G401.6 (cell line): ENCODE data around the gene SLCO4A1.
"Not testable (repeated sequence)": the region's sequence is repeated elsewhere in the genome, so short reads cannot be mapped to it uniquely, and the experiment has no call there.

Experiments
- FAIRE-seq: peaks from 2 replicates; lab custom pipeline; 2012; peaks lifted over from hg19 to GRCh38; lab: Jason Lieb, UNC

SLCO4A1 gene

GRCh38 chr20:62622877-62623487 is 19.3 kb upstream of the SLCO4A1 start:
- no peak for FAIRE-seq

- no peak for FAIRE-seq
These were observed 18.6 kb upstream of the SLCO4A1 start for GRCh38 chr20:62623488-62624324.

- no peak for FAIRE-seq
These were observed 18.0 kb upstream of the SLCO4A1 start for GRCh38 chr20:62624325-62624690.

- FAIRE-seq, result no peak
These were observed 17.4 kb upstream of the SLCO4A1 start for GRCh38 chr20:62624719-62625453.

- no peak for FAIRE-seq
These were observed 16.8 kb upstream of the SLCO4A1 start for GRCh38 chr20:62625516-62625915.

GRCh38 chr20:62625921-62626547 is 16.3 kb upstream of the SLCO4A1 start:
- no peak for FAIRE-seq

- FAIRE-seq, result not testable (repeated sequence)
These were observed 14.9 kb upstream of the SLCO4A1 start for GRCh38 chr20:62627425-62627824.

- FAIRE-seq, result no peak
These were observed 14.2 kb upstream of the SLCO4A1 start for GRCh38 chr20:62627901-62628612.

- FAIRE-seq, result no peak
These were observed 13.6 kb upstream of the SLCO4A1 start for GRCh38 chr20:62628691-62629090.

GRCh38 chr20:62629864-62630470 is 12.3 kb upstream of the SLCO4A1 start:
- no peak for FAIRE-seq

- no peak for FAIRE-seq
These were observed 10.7 kb upstream of the SLCO4A1 start for GRCh38 chr20:62631336-62632308.

- no peak for FAIRE-seq
These were observed 9.7 kb upstream of the SLCO4A1 start for GRCh38 chr20:62632575-62633090.

GRCh38 chr20:62633598-62634329 is 8.5 kb upstream of the SLCO4A1 start:
- no peak for FAIRE-seq

GRCh38 chr20:62634330-62634967 is 7.9 kb upstream of the SLCO4A1 start:
- no peak for FAIRE-seq

- FAIRE-seq, result no peak
These were observed 7.1 kb upstream of the SLCO4A1 start for GRCh38 chr20:62635232-62635631.

GRCh38 chr20:62635852-62636251 is 6.5 kb upstream of the SLCO4A1 start:
- no peak for FAIRE-seq

GRCh38 chr20:62636446-62636845 is 5.9 kb upstream of the SLCO4A1 start:
- FAIRE-seq, result no peak

- FAIRE-seq, result no peak
These were observed 5.2 kb upstream of the SLCO4A1 start for GRCh38 chr20:62637110-62637509.

GRCh38 chr20:62637521-62638054 is 4.7 kb upstream of the SLCO4A1 start:
- FAIRE-seq, result no peak
